Tibial nerve (tissue), 4 donors: ENCODE measurements around the gene C6orf89. TPM values are rescaled to one million over a fixed set of nuclear protein-coding genes. Genes with fewer than 3 reads are reported as not detected.

ENCODE experiments used
- DNase-seq, 2 donors: peaks; one replicate each; pipeline ENCODE4 v3.0.0-alpha.2; 2019; ENCODE audit warnings: low spot score in 2 of 2
- H3K27ac ChIP-seq, 4 donors: fragments of 200-600 bp; sonication (generic) in 3 of 4; one replicate each; pipeline ENCODE4 v1.5.1; 2017 to 2019; ENCODE audit warnings: mild to moderate bottlenecking in 1 of 4
- H3K27me3 ChIP-seq, 2 donors: fragments of 200-600 bp; sonication (generic) in 1 of 2; one replicate each; pipeline versions ENCODE4 v1.5.1 to v1.6.0; 2017 to 2019
- H3K36me3 ChIP-seq, 3 donors: fragments of 200-600 bp; sonication (generic); one replicate each; pipeline ENCODE4 v1.5.1; 2018 to 2019
- H3K4me1 ChIP-seq, 4 donors: fragments of 200-600 bp; sonication (generic) in 3 of 4; one replicate each; pipeline ENCODE4 v1.5.1; 2017 to 2019
- H3K4me3 ChIP-seq, 4 donors: fragments of 200-600 bp; sonication (generic) in 3 of 4; one replicate each; pipeline ENCODE4 v1.5.1; 2017 to 2019; ENCODE audit warnings: mild to moderate bottlenecking in 1 of 4, moderate library complexity in 1 of 4
- H3K9me3 ChIP-seq, 4 donors: fragments of 200-600 bp; sonication (generic) in 3 of 4; one replicate each; pipeline ENCODE4 v1.5.1; 2017 to 2019
- CTCF ChIP-seq, 5 experiments: fragments of 200-600 bp in 3 of 5; fragments of 450-650 bp in 2 of 5; sonication (generic) in 3 of 5; IDR thresholded peaks; one replicate each; pipeline ENCODE4 v1.5.1; 2016 to 2019; ENCODE audit warnings: antibody characterized with exemption in 5 of 5, mild to moderate bottlenecking in 3 of 5, moderate library complexity in 2 of 5
- EP300 ChIP-seq, 2 donors: sonication (generic); formaldehyde crosslinking; IDR thresholded peaks; one replicate each; pipeline ENCODE4 v1.6.1; 2017; ENCODE audit warnings: antibody characterized with exemption in 2 of 2, mild to moderate bottlenecking in 1 of 2
- POLR2A ChIP-seq, 2 donors: fragments of 450-650 bp; IDR thresholded peaks; one replicate each; pipeline ENCODE4 v1.6.1; 2017; ENCODE audit warnings: antibody characterized with exemption in 2 of 2, mild to moderate bottlenecking in 2 of 2, moderate library complexity in 2 of 2
- WGBS, 2 donors: methylation state at CpG; one replicate each; pipeline ENCODE4 v1.1.5; 2018; 5-methylcytosine and 5-hydroxymethylcytosine counted together
- total RNA-seq, 4 donors: library from RNA; depleted of rRNA; stranded (reverse); fragments of >200 nt; gene quantifications; one replicate each; pipeline ENCODE4 v1.1.0, GENCODE V29; 2016

C6orf89 gene
- total RNA-seq, 4 donors from 2014 or later, result 41.1 to 57.9 (median 52.3) TPM

GRCh38 chr6:36920049-36920448 lies 34.3 kb downstream of the C6orf89 start:
- TF ChIP-seq EP300 (IDR thresholded peaks at IDR 0.05) (no peak), CTCF (IDR thresholded peaks at IDR 0.05) (no peak), POLR2A (IDR thresholded peaks at IDR 0.05) (no peak)
- H3K36me3 ChIP-seq, result peaks cover 0 to 90% (median 0%) of the 10 kb centered on the region in 3 donors
- no peaks in the 10 kb centered on the region for H3K27me3 ChIP-seq
- no peaks in the 10 kb centered on the region for H3K9me3 ChIP-seq
- H3K4me1 ChIP-seq, result peaks cover 0 to 52% (median 3%) of the 10 kb centered on the region in 4 donors
- no peak for DNase-seq
- H3K4me3 ChIP-seq, result no peak overlapping the region
- peak overlapping the region in 2 of 4 donors; percentile 19 to 36 for H3K27ac ChIP-seq
- 78 to 84% methylated on average over 4 of the region's 4 CpGs for whole genome bisulfite sequencing, 2 donors

GRCh38 chr6:36920546-36920945 lies 34.8 kb downstream of the C6orf89 start:
- peak overlapping the region in 2 of 4 donors; percentile 36 to 51 for H3K27ac ChIP-seq
- peaks cover 0 to 90% (median 0%) of the 10 kb centered on the region in 3 donors for H3K36me3 ChIP-seq
- no peaks in the 10 kb centered on the region for H3K27me3 ChIP-seq
- no peaks in the 10 kb centered on the region for H3K9me3 ChIP-seq
- TF ChIP-seq EP300 (IDR thresholded peaks at IDR 0.05), result peak in 1 of 2 donors; percentile 45
- no peak for TF ChIP-seq CTCF (IDR thresholded peaks at IDR 0.05)
- no peak for TF ChIP-seq POLR2A (IDR thresholded peaks at IDR 0.05)
- peaks cover 0 to 52% (median 3%) of the 10 kb centered on the region in 4 donors for H3K4me1 ChIP-seq
- 67 to 70% methylated on average over 5 of the region's 5 CpGs for WGBS, 2 donors
- H3K4me3 ChIP-seq, result no peak overlapping the region
- DNase-seq, result no peak

- H3K36me3 ChIP-seq, result peaks cover 0 to 71% (median 0%) of the 10 kb centered on the region in 3 donors
- WGBS, 2 donors, result 72 to 78% methylated on average over 4 of the region's 4 CpGs
- H3K27ac ChIP-seq, result peak overlapping the region in 1 of 4 donors; percentile 3
- H3K27me3 ChIP-seq, result no peaks in the 10 kb centered on the region
- peaks cover 0 to 37% (median 2%) of the 10 kb centered on the region in 4 donors for H3K4me1 ChIP-seq
- no peaks in the 10 kb centered on the region for H3K9me3 ChIP-seq
- DNase-seq, result no peak
- H3K4me3 ChIP-seq, result no peak overlapping the region
- TF ChIP-seq POLR2A (IDR thresholded peaks at IDR 0.05) (no peak), CTCF (IDR thresholded peaks at IDR 0.05) (no peak), EP300 (IDR thresholded peaks at IDR 0.05) (no peak)
These were observed 38.4 kb downstream of the C6orf89 start for GRCh38 chr6:36924131-36924530.

- H3K27me3 ChIP-seq, result no peaks in the 10 kb centered on the region
- H3K27ac ChIP-seq, result no peak overlapping the region
- H3K36me3 ChIP-seq, result peaks cover 0 to 64% (median 0%) of the 10 kb centered on the region in 3 donors
- TF ChIP-seq EP300 (IDR thresholded peaks at IDR 0.05), result no peak
- no peak for TF ChIP-seq CTCF (IDR thresholded peaks at IDR 0.05)
- TF ChIP-seq POLR2A (IDR thresholded peaks at IDR 0.05), result no peak
- H3K4me3 ChIP-seq, result no peak overlapping the region
- H3K9me3 ChIP-seq, result no peaks in the 10 kb centered on the region
- no peak for DNase-seq
- peaks cover 0 to 40% (median 2%) of the 10 kb centered on the region in 4 donors for H3K4me1 ChIP-seq
- WGBS, 2 donors, result 48 to 50% methylated on average over 5 of the region's 5 CpGs
These were observed 39.1 kb downstream of the C6orf89 start for GRCh38 chr6:36924778-36925374.

GRCh38 chr6:36925809-36926208 lies 40.1 kb downstream of the C6orf89 start:
- Histone ChIP-seq H3K9me3 (no peaks in the 10 kb centered on the region), H3K4me1 (peaks cover 0 to 41% (median 2%) of the 10 kb centered on the region in 4 donors), H3K27me3 (no peaks in the 10 kb centered on the region), H3K36me3 (peaks cover 0 to 56% (median 0%) of the 10 kb centered on the region in 3 donors), H3K4me3 (no peak overlapping the region), H3K27ac (peak overlapping the region in 2 of 4 donors; percentile 29 to 32)
- TF ChIP-seq EP300 (IDR thresholded peaks at IDR 0.05) (no peak), CTCF (IDR thresholded peaks at IDR 0.05) (no peak), POLR2A (IDR thresholded peaks at IDR 0.05) (no peak)
- DNase-seq, result no peak
- WGBS, 2 donors, result 93 to 95% methylated on average over 4 of the region's 4 CpGs
